ENCODE results near the gene NUTF2. TPM values are rescaled to one million over a fixed set of nuclear protein-coding genes. Genes with fewer than 3 reads are reported as not detected.
"Not testable (repeated sequence)": the region's sequence is repeated elsewhere in the genome, so short reads cannot be mapped to it uniquely, and the experiment has no call there.

NUTF2 gene
- polyA plus RNA-seq, 4 donors, result 103 to 128 (median 126) TPM

DNA sequence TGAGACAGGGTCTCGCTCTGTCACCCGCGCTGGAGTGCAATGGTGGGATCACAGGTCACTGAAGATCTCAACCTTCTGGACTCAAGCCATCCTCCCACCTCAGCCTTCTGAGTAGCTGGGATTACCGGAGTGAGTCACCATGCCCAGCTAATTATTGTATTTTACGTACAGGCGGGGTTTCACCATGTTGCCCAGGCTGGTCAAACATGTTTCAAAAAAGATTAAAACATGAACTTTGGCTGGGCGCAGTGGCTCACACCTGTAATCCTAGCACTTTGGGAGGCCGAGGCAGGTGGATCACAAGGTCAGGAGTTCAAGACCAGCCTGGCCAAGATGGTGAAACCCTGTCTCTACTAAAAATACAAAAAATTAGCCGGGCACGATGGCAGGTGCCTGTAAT lies 9.5 kb upstream of the NUTF2 start:
- not testable (repeated sequence) for DNase-seq (ENCODE audit: low read depth in 4 of 4, low spot score in 3 of 4)

DNA sequence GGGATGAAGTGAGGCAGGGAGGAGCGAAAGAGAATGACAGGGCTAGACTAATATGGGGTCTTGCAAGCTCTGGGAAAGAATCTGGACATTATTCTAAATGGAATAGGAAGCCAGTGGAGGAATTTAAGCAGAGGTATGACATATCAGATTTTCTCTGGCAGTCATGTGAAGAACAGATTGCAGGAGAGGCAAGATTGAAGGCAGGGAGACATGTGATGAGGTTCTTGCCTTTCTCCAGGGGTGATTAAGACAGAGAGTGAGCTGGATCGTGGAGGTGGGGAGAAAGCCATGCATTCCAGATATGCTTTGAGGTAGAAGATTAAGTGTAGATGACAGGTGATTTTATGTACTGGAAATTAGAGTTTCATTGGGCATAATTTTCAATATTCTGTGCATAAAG lies 8.9 kb upstream of the NUTF2 start:
- no peak for DNase-seq (ENCODE audit: low read depth in 4 of 4, low spot score in 3 of 4)

DNA sequence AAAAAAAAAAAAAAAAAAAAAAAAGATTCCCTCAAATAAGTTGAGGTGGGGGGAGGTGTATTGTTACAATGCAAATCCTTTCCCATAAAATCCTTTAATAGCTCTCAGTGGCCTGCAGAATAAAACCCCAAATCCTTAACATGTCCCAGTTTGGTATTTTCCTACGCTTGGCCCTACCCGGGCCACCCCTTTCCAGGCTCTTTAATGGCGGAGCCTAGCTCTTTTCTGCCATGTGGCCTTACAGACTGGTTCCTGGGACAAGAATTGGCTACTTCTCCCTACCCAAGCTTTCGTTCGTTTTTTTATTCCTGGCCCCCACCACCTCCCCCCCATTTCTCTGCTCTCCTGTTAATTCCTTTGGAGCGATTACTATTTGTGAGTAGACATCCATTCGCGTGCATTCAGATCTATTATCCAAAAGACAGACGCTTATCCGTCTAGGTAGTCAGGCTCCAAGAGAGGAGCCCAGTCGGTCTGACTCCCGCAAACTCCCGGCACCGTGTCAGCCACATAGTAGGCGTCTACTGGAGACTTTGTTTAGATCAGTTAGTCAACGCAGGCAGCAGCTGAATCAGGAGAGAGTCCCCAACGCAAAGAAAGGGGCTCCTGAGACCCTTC lies 5.4 kb upstream of the NUTF2 start:
- no peak for DNase-seq (ENCODE audit: low read depth in 4 of 4, low spot score in 3 of 4)

DNA sequence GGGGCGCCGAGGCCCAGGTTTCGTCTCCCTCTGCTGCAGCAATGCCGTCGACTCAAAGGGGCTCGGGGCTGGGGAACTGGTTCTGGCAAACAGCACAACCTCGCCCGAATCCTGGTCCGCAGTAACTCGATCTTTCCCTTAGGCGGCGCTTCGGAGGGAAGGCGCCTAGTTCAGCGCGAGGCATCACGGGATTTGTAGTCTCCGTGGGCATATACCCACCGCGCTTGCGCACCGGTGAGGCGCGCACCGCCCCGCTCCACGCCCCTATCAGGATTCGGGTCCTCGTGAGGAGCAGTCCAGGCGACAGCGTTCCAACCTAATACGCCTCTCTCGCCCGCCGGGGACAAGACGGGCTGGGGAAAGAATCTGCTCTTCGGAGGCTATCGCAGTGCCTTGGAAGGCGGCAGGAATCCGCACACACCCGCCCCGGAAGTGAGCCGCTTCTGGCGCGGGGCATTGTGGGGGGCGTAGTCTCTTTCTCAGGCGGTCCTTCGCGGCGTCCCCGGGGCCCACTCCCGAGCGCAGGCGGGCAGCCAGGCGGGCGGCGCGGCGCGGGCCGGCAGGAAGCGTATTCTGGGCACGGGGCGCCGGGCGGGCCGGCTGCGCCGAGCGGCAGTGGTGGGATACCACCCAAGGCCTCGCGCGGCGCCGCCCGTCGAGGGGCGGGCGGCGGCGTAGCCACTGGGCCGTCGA lies 4.8 kb upstream of the NUTF2 start, which contains the start of gene THAP11:
TSS of gene THAP11 (plus strand) at position 505 of the 693 bp plus-strand sequence. CDS start 235 bp downstream, outside the sequence.
- peak; percentile 92 to 93 (median 92) for DNase-seq (ENCODE audit: low read depth in 4 of 4, low spot score in 3 of 4)

DNA sequence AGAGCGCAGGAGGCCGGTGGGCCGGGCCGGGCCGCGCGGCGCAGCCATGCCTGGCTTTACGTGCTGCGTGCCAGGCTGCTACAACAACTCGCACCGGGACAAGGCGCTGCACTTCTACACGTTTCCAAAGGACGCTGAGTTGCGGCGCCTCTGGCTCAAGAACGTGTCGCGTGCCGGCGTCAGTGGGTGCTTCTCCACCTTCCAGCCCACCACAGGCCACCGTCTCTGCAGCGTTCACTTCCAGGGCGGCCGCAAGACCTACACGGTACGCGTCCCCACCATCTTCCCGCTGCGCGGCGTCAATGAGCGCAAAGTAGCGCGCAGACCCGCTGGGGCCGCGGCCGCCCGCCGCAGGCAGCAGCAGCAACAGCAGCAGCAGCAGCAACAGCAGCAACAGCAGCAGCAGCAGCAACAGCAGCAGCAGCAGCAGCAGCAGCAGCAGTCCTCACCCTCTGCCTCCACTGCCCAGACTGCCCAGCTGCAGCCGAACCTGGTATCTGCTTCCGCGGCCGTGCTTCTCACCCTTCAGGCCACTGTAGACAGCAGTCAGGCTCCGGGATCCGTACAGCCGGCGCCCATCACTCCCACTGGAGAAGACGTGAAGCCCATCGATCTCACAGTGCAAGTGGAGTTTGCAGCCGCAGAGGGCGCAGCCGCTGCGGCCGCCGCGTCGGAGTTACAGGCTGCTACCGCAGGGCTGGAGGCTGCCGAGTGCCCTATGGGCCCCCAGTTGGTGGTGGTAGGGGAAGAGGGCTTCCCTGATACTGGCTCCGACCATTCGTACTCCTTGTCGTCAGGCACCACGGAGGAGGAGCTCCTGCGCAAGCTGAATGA lies 4.0 kb upstream of the NUTF2 start:
- no peak for DNase-seq (ENCODE audit: low read depth in 4 of 4, low spot score in 3 of 4)

DNA sequence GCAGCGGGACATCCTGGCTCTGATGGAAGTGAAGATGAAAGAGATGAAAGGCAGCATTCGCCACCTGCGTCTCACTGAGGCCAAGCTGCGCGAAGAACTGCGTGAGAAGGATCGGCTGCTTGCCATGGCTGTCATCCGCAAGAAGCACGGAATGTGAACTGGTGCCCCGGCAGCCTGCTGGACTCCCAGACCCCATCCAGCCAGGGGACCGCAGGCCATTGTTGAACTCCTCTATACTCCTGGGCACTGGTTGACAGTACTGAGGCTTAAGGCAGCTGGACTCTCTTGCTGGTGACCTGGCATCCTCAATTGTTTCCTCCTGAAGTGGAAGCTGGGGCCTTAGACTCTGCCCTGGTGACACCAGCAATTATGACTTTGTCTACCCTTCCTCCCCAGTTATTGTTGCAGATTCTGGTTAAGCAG lies 3.4 kb upstream of the NUTF2 start:
- DNase-seq (ENCODE audit: low read depth in 4 of 4, low spot score in 3 of 4), result no peak

DNA sequence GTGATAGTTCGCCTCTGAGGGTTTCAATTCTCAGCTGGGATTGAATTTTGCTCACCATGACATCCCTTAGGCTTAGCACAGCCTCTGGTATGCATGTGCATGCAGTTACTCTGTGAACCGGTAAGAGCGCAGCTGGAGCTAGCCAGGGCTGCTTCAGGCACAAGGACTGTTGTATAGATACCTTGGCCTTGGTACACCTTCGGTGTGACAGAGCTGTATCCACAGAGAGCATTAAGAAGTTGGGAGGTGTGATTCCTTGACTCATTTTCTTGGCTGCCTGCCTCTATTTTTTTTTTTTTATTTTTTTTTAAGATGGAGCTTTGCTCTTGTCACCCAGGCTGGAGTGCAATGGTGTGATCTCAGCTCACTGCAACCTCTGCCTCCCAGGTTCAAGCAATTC lies 2.2 kb upstream of the NUTF2 start:
- DNase-seq (ENCODE audit: low read depth in 4 of 4, low spot score in 3 of 4), result no peak

DNA sequence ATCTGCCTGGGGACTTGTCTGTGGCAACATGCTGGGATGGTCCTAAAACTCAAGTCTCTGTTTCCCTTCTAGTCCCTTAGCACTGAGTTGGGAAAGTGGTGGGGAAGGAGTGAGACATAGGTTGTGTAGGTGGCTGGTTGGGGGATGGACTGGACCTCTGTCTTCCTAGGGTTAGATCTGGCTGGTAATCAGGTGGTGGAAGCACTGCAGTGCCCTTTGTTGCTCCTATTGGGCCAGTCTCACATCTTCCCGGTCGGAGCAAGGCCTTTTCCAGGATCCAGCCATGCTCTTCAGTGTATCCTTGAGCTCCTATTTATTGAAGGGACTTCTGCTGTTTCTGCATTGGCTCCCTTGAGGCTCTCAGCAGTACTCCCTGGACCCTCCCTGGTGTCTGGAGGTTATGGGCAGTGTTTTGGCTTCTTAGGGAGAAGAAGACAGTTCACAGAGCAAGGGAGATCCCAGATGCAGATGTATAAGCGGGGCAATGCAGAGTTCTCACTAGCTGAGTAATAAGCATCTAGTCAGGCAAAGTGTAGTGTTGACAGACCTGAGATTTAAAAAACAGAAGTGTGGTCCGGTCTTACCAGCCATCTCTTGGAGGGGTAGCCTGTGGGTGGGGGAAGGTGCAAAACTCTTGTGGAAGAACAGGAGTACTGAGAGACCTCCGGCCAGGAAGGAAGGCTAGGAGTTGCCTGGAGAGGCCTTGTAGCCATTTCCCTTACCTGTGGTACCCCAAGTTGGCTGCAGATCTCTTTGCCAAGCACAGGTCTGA lies 1.3 kb upstream of the NUTF2 start:
- DNase-seq (ENCODE audit: low read depth in 4 of 4, low spot score in 3 of 4), result no peak

DNA sequence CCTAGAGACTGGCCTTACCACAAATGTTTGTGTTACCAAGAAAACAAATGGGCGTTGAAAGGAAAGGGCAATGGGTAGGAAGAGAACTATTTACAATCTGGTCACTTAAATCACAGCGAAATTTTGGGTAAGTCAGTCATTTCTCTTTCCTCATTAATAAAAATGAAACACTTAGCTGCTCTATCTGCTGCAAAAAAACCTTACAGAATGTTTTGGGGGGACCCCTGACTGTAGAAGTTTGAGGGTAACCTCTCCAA lies 742 bp upstream of the NUTF2 start:
- DNase-seq (ENCODE audit: low read depth in 4 of 4, low spot score in 3 of 4), result no peak

DNA sequence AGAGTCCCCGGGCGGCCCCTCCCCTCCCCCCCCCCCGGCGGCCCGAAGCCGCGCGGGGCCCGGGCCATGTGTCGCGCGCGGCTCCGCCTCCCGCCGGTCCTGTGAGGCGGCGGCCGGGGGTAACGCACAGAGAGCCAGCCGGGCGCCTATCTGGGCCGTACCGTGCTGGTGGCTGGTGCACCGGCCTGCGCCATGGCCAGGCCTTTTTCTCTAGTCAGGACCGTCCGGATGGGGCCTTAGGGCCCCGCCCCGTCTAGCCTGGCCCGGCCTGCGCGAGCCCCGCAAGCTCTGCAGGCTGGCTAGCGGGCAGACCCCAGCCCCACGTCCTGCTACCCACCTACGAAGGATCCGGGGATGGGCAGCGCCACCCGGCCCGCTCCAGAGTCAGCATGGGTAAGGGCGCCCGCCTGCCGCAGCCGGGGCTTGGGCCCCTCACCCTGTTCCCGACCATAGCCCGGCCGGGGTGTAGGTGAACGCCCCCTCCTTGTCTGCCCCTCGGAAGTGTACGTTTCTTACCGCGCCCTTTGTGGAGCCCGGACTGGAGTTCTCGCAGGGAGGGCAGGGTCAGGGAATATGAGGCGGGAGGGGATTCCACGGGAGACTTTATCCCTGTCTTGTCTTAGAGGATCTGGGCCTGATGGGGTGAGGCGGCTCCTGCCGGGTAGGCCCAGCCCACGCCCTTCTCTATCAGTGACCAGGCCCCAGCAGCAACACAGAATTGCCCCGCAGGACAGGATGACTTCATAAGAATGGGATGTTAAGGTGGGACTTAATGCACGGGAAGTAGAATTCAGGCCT lies 530 bp downstream of the NUTF2 start, which contains the start of gene CENPT:
TSS of gene CENPT (minus strand) at position 630 of the 798 bp plus-strand sequence. CDS start 13,834 bp downstream, outside the sequence.
- DNase-seq (ENCODE audit: low read depth in 4 of 4, low spot score in 3 of 4), result no peak

DNA sequence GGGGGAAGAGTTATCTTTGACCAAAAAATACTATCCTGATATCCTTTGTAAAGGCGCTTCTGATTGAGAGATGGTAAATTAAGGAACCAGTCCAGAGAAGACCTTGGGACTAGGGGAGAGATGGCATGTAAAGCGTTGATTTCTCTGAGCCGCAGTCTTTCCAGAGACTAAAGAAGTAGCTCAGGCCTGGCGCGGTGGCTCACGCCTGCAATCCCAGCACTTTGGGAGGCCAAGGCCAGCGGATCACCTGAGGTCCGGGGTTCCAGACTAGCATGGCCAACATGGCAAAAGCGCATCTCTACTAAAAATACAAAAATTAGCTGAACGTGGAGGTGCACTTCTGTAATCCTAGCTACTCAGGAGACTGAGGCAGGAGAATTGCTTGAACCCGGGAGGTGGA lies 1.4 kb downstream of the NUTF2 start:
- no peak for DNase-seq (ENCODE audit: low read depth in 4 of 4, low spot score in 3 of 4)

DNA sequence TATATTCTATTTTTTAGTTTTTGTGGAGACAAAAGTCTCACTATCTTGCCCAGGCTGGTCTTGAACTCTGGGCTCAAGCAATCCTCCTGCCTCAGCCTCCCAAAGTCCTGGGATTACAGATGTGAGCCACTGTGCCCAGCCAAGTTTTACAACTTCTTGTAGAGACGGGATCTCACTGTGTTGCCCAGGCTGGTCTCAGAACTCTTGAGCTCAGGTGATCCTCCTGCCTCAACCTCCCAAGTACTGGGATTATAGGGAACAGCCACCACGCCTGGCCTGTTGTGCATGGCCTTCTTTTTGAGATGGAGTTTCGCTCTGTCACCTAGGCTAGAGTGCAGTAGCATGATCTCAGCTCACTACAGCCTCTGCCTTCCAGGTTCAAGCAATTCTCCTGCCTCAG lies 6.9 kb downstream of the NUTF2 start:
- DNase-seq (ENCODE audit: low read depth in 4 of 4, low spot score in 3 of 4), result no peak

DNA sequence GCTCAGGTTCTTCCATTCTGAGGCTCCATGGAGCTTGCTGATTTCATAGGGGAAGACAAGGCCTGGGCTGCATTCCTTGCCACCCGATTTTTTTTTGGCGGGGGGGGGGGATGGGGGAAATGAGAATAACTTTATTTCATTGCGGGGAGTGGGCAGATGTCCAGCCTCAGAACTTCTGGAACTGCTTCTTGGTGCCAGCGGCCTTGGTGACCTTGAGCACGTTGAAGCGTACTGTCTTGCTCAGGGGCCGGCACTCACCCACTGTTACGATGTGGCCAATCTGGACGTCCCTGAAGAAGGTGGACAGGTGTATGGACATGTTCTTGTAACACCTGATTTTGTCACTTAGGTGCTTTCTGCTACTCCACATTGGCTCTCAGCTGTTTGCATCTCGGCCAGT lies 9.1 kb downstream of the NUTF2 start:
- no peak for DNase-seq (ENCODE audit: low read depth in 4 of 4, low spot score in 3 of 4)

DNA sequence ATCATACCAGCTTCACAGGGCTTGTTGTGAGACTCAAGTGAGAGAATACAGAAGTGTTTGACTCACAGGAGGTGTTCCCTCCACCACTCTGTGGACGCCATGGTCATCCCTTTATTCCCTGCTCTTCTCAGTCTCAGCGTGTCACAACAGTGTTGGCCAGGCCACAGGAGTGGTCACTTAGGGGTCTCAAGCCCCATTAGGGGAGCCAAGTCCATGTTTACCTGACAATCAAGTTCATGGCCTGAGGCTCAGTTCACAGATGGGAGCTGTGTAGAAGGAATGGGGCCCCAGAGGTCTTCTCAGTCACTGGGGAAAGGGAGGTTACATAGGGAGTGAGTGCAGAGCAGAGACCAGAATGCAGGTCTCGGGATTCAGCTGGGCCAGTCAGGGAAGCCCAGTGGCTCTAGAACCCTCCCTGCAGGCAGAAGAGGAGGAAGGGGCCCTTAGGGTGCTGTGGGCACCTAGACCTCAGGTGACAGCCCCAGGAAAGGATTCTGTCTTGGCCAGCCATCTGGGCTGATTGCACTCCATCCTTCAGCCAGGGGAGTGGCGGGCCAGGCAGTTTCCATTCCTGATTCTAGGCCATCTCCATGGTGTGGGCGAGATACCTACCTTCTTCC lies 10.3 kb downstream of the NUTF2 start:
- DNase-seq (ENCODE audit: low read depth in 4 of 4, low spot score in 3 of 4), result no peak

DNA sequence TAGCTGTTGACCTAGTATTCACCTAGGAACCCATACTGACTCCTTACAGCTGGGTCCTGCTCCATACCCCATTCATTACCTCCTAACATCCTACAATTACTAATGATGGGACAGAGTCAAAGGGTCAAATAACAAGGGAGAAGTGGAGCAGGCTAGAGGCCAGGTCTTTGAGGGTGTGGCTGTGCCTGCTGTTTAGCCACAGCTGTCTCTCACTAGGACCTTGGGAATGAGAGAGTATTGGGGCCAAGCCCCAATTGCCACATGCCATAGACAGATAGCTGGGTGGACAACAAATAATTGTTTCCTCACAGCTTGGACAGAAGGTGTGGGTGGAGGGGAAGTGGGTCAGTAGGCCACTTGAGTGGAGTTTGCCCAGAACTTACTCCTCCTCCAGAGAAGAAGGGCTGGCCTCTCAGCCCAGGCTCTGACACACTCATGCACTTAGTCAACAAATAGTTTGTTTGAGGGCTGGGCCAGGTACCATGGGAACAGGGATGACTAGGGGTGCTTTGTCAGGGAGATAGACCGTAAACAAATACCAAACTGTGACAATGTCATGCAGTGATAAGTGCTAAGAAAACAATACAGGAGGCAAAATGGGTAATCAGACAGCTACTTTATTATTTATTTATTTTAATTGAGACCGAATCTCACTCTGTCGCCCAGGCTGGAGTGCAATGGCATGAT lies 11.0 kb downstream of the NUTF2 start:
- DNase-seq (ENCODE audit: low read depth in 4 of 4, low spot score in 3 of 4), result no peak

DNA sequence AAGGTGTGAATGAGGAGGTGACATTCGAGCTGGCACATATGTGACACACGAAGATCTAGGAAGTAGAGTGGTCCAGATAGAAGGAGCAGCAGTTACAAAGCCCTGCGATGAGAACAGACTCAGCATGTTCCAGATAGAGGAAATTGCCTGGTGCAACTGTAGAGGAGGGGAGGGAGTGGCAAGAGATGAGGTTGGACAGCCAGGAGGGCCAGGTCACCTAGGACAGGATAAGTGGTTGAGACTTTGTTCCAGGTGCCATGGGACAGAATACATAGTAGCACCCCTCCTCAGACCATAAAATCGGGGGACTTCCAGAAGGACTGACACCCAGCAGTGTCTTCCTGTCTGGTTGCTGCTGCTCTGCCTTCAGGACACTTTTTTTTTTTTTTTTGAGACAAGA lies 11.8 kb downstream of the NUTF2 start:
- DNase-seq (ENCODE audit: low read depth in 4 of 4, low spot score in 3 of 4), result no peak

DNA sequence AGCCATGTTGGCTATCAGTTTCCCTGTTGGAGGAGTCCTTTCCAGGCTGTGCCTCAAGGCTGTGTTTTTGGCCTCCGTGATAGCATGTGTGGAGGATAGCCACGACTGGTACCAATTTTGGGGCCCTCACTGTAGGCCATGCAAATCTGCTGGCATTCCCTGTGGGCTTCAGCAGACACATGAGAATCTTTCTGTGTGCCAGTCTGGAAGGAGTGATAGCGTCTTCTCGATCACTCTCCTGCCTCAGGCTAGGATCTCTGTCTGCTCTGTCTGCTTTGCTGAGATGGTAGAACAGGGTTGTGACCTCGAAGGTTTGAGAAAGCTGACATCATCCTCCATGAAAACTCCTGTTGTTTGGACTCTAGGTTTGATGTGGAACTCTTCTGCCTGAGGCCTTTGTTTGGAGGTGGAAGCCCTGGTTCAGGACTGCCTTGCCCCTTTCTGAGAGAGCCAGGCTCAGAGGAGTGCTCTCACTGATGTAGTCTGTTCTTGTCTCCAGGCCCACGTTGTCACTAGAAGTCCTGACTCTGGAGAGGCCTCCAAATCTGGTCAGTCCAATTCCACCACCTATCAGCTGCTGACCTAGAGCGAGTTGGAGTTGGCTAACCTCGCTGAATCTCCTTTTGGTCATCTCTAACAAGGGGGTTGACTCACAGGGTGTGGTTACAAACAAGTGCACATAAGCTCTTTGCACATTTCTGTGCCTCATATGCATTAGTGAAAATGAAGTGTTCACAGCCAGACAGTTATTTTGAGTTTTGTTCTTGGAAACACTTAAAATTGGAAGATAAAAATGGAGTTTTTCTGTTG lies 14.1 kb downstream of the NUTF2 start:
- DNase-seq (ENCODE audit: low read depth in 4 of 4, low spot score in 3 of 4), result no peak

DNA sequence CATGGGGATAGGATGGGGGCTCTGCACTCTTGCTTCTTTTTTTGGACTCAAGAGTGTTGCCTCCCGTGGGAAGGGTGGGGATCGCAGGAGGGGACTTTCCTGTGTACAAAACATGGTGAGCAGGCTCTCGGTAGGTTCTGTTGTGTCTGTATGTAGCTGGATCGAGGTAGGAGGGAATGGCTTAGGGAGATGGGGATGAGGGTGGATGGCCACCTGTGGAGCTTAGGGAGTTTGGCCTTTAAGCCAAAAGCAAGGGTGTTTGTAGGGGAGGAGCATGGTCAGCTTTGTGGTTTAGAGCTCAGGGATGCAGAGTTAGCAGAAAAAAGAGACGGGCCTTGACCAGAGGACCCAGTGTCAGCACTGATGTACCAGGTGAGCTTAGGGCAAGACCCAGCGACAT lies 15.1 kb downstream of the NUTF2 start:
- no peak for DNase-seq (ENCODE audit: low read depth in 4 of 4, low spot score in 3 of 4)

Measured in left renal pelvis (tissue), 4 donors.